ENCODE results near the gene VPS11. TPM values are rescaled to one million over a fixed set of nuclear protein-coding genes. Genes with fewer than 3 reads are reported as not detected.
A peak's percentile ranks its signal among the peaks of the same experiment; 100 is the strongest.
"Not testable (repeated sequence)": the region's sequence is repeated elsewhere in the genome, so short reads cannot be mapped to it uniquely, and the experiment has no call there.

The VPS11 gene
- 24.6 TPM for polyA plus RNA-seq (ENCODE audit: insufficient read length)

GRCh38 chr11:119067371-119068222 lies at the start of gene VPS11:
TSS of gene VPS11 (plus strand) at chr11:119067818. CDS start at chr11:119067824, 6 bp downstream.
- DNase-seq (ENCODE audit: low read depth): peak; percentile 84

GRCh38 chr11:119018074-119018938 lies 49.3 kb upstream of the VPS11 start, which contains the start of the genes RPS25 and TRAPPC4:
TSS of gene RPS25 (minus strand) at chr11:119018343. CDS start at chr11:119018284, 59 bp downstream.
TSS of gene TRAPPC4 (plus strand) at chr11:119018766. CDS start at chr11:119018796, 30 bp downstream.
- DNase-seq (ENCODE audit: low read depth): peak; percentile 96

- DNase-seq (ENCODE audit: low read depth): no peak
Observed at GRCh38 chr11:119019996-119020395, 47.6 kb upstream of the VPS11 start.

- DNase-seq (ENCODE audit: low read depth): no peak
Observed at GRCh38 chr11:119021631-119022030, 46.0 kb upstream of the VPS11 start.

- DNase-seq (ENCODE audit: low read depth): no peak
Observed at GRCh38 chr11:119023741-119024140, 43.9 kb upstream of the VPS11 start.

GRCh38 chr11:119024430-119025098 lies 43.1 kb upstream of the VPS11 start:
- DNase-seq (ENCODE audit: low read depth): no peak

- no peak for DNase-seq (ENCODE audit: low read depth)
Observed at GRCh38 chr11:119025099-119025473, 42.5 kb upstream of the VPS11 start.

- no peak for DNase-seq (ENCODE audit: low read depth)
Observed at GRCh38 chr11:119025541-119025940, 42.1 kb upstream of the VPS11 start.

GRCh38 chr11:119025978-119026766 lies 41.4 kb upstream of the VPS11 start:
- no peak for DNase-seq (ENCODE audit: low read depth)

GRCh38 chr11:119026970-119027369 lies 40.6 kb upstream of the VPS11 start:
- no peak for DNase-seq (ENCODE audit: low read depth)

- no peak for DNase-seq (ENCODE audit: low read depth)
Observed at GRCh38 chr11:119027561-119028345, 39.9 kb upstream of the VPS11 start.

- DNase-seq (ENCODE audit: low read depth): no peak
Observed at GRCh38 chr11:119028346-119029068, 39.1 kb upstream of the VPS11 start.

GRCh38 chr11:119029069-119029339 lies 38.6 kb upstream of the VPS11 start:
- no peak for DNase-seq (ENCODE audit: low read depth)

GRCh38 chr11:119029340-119030028 lies 38.1 kb upstream of the VPS11 start:
- no peak for DNase-seq (ENCODE audit: low read depth)

GRCh38 chr11:119030029-119030328 lies 37.6 kb upstream of the VPS11 start:
- no peak for DNase-seq (ENCODE audit: low read depth)

- DNase-seq (ENCODE audit: low read depth): peak; percentile 85
Observed at GRCh38 chr11:119030329-119031047, 37.1 kb upstream of the VPS11 start, which contains the start of gene SLC37A4. TSS of gene SLC37A4 (minus strand) at chr11:119030877.

- DNase-seq (ENCODE audit: low read depth): no peak
Observed at GRCh38 chr11:119031912-119032280, 35.7 kb upstream of the VPS11 start.

GRCh38 chr11:119033421-119033820 lies 34.2 kb upstream of the VPS11 start:
- DNase-seq (ENCODE audit: low read depth): not testable (repeated sequence)

- DNase-seq (ENCODE audit: low read depth): no peak
Observed at GRCh38 chr11:119034813-119035212, 32.8 kb upstream of the VPS11 start.

Data from forelimb muscle (tissue), 1 donor.